Measurements from ENCODE around the gene CCDC179.

Gene CCDC179
- 0 reads per million in 2 experiments for total RNA-seq

DNA sequence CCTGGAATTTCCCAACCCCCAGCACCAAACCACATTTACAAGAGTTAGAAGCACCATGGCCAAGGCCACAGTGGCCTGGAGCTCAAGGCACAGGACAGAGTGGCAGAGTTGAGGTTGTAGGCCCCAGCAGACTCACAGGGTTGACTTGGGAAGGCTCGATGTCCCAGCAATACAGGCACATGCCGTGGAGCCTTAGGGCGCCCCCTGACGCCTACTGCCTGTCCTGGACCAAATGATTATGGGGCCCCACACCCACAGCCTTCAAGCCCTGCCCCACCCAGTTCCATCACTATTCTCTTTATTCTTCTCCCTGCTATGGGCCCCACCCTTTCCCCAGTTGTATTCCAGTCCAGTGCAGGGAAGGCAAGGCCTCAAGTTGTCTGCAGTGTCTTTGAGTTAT lies at the start of gene CCDC179:
Gene CCDC179, minus strand, starts transcription at position 234 of the 400 bp plus-strand sequence. Its CDS starts 53 bp downstream, at position 181.
- no peak for DNase-seq (ENCODE audit: low read depth)

DNA sequence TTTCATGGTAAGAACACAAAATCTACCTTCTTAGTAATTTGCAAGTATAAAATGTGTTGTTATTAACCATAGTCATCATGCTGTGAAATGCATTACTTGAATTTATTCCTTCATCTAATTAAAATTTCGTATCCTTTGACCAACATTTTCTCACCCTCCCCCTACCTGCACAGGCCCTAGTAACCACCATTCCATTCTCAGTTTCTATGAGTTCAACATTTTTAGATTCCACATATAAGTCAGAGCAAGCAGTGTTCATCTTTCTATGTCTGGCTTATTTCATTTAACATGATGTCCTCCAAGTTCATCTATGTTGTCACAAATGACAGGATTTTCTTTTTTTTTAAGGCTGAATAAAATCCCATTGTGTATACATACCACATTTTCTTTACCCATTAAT lies 43.5 kb upstream of the CCDC179 start:
- DNase-seq (ENCODE audit: low read depth): no peak

- DNase-seq (ENCODE audit: low read depth): no peak
Observed at GRCh38 chr11:22901603-22902002, 41.3 kb upstream of the CCDC179 start.

- no peak for DNase-seq (ENCODE audit: low read depth)
Observed at GRCh38 chr11:22900764-22901486, 40.7 kb upstream of the CCDC179 start.

GRCh38 chr11:22898036-22898435 lies 37.8 kb upstream of the CCDC179 start:
- DNase-seq (ENCODE audit: low read depth): no peak

GRCh38 chr11:22890227-22890626 lies 30.0 kb upstream of the CCDC179 start:
- no peak for DNase-seq (ENCODE audit: low read depth)

DNA sequence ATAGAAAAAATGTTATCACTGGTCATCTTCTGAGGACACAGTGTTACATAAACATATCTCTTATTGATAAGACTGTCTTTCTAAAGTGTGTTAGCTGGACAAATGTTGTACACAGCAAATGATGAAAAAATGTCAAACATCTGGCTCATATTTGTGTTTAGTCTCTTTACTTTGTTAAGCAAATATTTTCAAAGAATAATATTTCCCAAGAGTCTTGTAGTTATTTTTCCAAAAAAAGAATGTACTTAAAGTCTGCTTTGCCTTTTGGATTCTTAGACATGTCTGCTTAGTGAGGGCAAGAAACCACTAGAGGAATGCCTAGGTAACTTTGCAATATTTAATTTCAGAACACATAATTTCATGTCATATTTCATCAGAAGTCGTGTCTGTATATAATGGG lies 23.9 kb upstream of the CCDC179 start:
- no peak for DNase-seq (ENCODE audit: low read depth)

DNA sequence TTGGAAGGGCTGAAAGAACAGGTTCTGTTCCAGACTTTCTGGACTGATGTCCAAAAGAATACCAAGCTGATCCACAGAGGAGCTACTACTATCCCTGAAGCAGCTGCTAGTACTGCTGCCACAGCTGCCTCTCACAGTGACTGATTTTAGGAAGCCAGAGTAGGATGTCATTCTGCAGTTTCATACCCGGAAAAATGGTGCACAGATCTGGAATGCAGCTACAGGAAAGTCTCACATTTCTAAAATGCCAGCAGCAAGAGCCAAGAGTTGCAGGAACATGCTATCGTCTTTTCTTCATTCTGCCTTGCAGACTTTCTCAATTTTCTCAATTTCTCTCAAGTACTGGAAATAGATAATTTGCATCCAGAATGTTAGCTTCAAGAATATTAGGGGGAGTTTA lies 19.4 kb upstream of the CCDC179 start:
- DNase-seq (ENCODE audit: low read depth): no peak

- no peak for DNase-seq (ENCODE audit: low read depth)
Observed at GRCh38 chr11:22878604-22879003, 18.3 kb upstream of the CCDC179 start.

GRCh38 chr11:22878039-22878438 lies 17.8 kb upstream of the CCDC179 start:
- no peak for DNase-seq (ENCODE audit: low read depth)

GRCh38 chr11:22875869-22876473 lies 15.7 kb upstream of the CCDC179 start:
- peak; percentile 37 for DNase-seq (ENCODE audit: low read depth)

- no peak for DNase-seq (ENCODE audit: low read depth)
Observed at GRCh38 chr11:22869325-22869724, 9.1 kb upstream of the CCDC179 start.

DNA sequence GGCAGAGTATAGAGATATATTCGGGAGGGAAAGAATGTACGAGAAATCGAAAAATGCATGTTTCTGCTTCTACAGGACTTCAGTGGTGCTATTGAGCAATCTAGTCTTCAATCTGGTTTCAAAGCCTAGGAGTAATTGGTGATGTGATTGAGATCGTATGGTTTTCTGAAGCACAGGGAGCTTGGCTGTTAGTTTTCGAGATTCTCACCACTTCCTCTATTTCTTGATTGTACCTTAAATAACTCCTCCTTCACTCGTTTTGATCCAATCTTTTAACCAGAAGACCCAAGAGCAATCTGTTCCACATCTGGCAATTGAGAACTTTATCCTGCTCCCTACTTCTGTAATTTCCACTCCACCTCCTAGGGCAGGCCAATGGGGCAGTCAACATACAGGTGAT lies 518 bp downstream of the CCDC179 start:
- DNase-seq (ENCODE audit: low read depth): no peak

GRCh38 chr11:22851477-22851876 lies 8.8 kb downstream of the CCDC179 start:
- no peak for DNase-seq (ENCODE audit: low read depth)

GRCh38 chr11:22846726-22847125 lies 13.5 kb downstream of the CCDC179 start:
- DNase-seq (ENCODE audit: low read depth): no peak

DNA sequence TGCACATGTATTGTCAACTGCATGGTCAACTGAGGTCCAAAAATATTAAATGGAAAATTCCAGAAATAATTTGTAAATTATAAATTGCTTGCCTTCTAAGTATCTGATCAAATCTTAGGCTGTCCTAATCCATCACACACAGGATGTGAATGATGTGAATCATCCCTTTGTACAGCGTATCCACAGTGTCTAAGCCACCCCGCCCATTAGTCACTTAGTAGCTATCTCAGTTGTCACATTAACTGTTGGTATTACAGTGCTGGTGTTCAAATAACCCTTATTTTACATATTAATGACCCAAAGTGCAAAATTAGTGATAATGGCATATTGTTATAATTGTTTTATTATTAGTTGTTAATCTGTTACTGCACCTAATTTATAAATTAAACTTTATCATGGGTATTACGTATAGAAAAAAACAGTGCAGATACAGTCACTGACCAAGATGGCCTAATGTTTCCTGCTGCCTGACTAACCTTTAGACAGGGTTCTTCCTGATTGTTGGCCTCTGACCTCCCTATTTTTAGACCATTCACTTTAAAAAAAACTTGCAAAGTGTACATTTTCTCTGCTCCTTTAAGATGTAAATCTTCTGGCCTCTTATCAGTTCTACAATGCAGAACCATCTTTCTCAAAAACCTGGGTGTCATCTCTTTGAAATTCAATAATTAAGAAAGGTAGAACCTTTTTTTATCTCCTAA lies 27.8 kb downstream of the CCDC179 start:
- DNase-seq (ENCODE audit: low read depth): no peak

DNA sequence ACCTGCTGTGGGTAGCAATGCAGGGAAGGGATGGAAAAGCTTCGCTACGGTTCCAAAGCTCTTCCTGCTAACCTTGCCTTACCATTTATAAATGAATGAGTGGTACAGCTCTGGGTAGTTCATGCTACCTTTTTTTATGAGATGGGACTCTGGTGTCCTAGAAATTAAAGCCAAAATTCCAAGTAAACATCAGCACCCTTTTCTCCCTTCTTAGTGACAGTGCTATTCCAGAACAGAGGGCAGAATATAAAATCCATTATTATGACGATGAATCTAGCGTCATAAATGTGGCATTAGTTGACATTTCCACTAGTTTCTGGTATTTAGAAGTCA lies 30.2 kb downstream of the CCDC179 start:
- no peak for DNase-seq (ENCODE audit: low read depth)

GRCh38 chr11:22829231-22830081 lies 30.8 kb downstream of the CCDC179 start, which contains the start of gene SVIP:
Gene SVIP, minus strand, starts transcription at chr11:22829801. Its CDS starts 53 bp downstream, at chr11:22829748.
- peak; percentile 90 for DNase-seq (ENCODE audit: low read depth)

GRCh38 chr11:22828373-22828772 lies 31.9 kb downstream of the CCDC179 start:
- DNase-seq (ENCODE audit: low read depth): no peak

- no peak for DNase-seq (ENCODE audit: low read depth)
Observed at GRCh38 chr11:22822203-22822602, 38.1 kb downstream of the CCDC179 start.

- no peak for DNase-seq (ENCODE audit: low read depth)
Observed at GRCh38 chr11:22809893-22810292, 50.4 kb downstream of the CCDC179 start.

GRCh38 chr11:22808571-22809197 lies 51.6 kb downstream of the CCDC179 start:
- no peak for DNase-seq (ENCODE audit: low read depth)

Measured in T follicular helper cell (primary cell).